A673 (cell line): ENCODE results near the gene RRAS2. TPM values are rescaled to one million over a fixed set of nuclear protein-coding genes. Genes with fewer than 3 reads are reported as not detected.

Experiments used
- BruUV-seq: library from RNA; stranded (reverse); fragments of 400-500 nt; replicated peaks from 2 replicates; lab custom pipeline; 2021; lab: Mats Ljungman, UMichigan
- CTCF ChIA-PET: fragments of 300-600 bp; sonication (Branson Sonifier 250); formaldehyde crosslinking; loops from one replicate; lab custom pipeline; 2022; ENCODE audit warnings: antibody characterized with exemption; lab: Charles Lee
- POLR2A ChIA-PET: fragments of 300-600 bp; sonication (Branson Sonifier 250); formaldehyde crosslinking; loops from one replicate; lab custom pipeline; 2022; ENCODE audit warnings: antibody characterized with exemption; ENCODE audit not compliant: low non-redundant PET; lab: Charles Lee
- DNase-seq: peaks from one replicate; pipeline ENCODE4 v3.0.0-alpha.2; 2015; ENCODE audit warnings: low spot score
- H3K27ac ChIP-seq: fragments of 200-600 bp; sonication (generic); 2 replicates; pipeline ENCODE4 v1.5.1; 2016; ENCODE audit warnings: mixed run types, low read depth, mild to moderate bottlenecking, mixed read lengths, antibody characterized with exemption, low read length; ENCODE audit not compliant: poor library complexity, severe bottlenecking
- H3K27me3 ChIP-seq: fragments of 200-600 bp; sonication (generic); replicated peaks from 2 replicates; pipeline ENCODE4 v1.6.1; 2017; ENCODE audit warnings: mixed run types, low read depth, mild to moderate bottlenecking, mixed read lengths, antibody characterized with exemption, low read length; ENCODE audit not compliant: insufficient read depth, poor library complexity
- H3K36me3 ChIP-seq: fragments of 200-600 bp; sonication (generic); 2 replicates; pipeline ENCODE4 v1.6.1; 2016; ENCODE audit warnings: mixed run types, mild to moderate bottlenecking, mixed read lengths, antibody characterized with exemption, low read length; ENCODE audit not compliant: insufficient read depth, poor library complexity, severe bottlenecking
- H3K4me1 ChIP-seq: fragments of 200-600 bp; sonication (generic); 2 replicates; pipeline ENCODE4 v1.6.1; 2017; ENCODE audit warnings: mixed run types, mild to moderate bottlenecking, mixed read lengths, antibody characterized with exemption, low read length; ENCODE audit not compliant: insufficient read depth, poor library complexity, severe bottlenecking
- H3K4me3 ChIP-seq: fragments of 200-600 bp; sonication (generic); 2 replicates; pipeline ENCODE4 v1.5.1; 2016; ENCODE audit warnings: low read depth, mixed run types, mild to moderate bottlenecking, mixed read lengths, low read length; ENCODE audit not compliant: poor library complexity, severe bottlenecking
- H3K9me3 ChIP-seq: fragments of 200-600 bp; sonication (generic); 2 replicates; pipeline ENCODE4 v1.6.1; 2016; ENCODE audit warnings: mixed run types, low read depth, mild to moderate bottlenecking, mixed read lengths, antibody characterized with exemption, low read length; ENCODE audit not compliant: poor library complexity, severe bottlenecking
- CTCF ChIP-seq: fragments of 300-800, 200-600 bp; sonication (generic); conservative IDR thresholded peaks from 2 replicates; pipeline ENCODE4 v1.5.1; 2017; ENCODE audit warnings: low read depth, mild to moderate bottlenecking, antibody characterized with exemption, low read length, moderate library complexity, mixed read lengths
- EZH2 ChIP-seq: fragments of 200-600 bp; sonication (generic); IDR thresholded peaks from 2 replicates; pipeline ENCODE4 v1.6.1; 2017; ENCODE audit warnings: borderline replicate concordance, low read depth, mild to moderate bottlenecking, mixed read lengths, antibody characterized with exemption, low read length; ENCODE audit not compliant: poor library complexity, severe bottlenecking
- intact Hi-C: fragments of 100-400 bp; cut with micrococcal nuclease; formaldehyde crosslinking; loops from one replicate; pipeline ENCODE4 v1.10.0; 2022; ENCODE audit not compliant: unreplicated experiment
- total RNA-seq: library from RNA; stranded (reverse); gene quantifications from 2 replicates; pipeline ENCODE4 v1.2.3, GENCODE V29; 2021

Gene RRAS2
- total RNA-seq, 1 experiment from 2014 or later, result 23.3 TPM

DNA sequence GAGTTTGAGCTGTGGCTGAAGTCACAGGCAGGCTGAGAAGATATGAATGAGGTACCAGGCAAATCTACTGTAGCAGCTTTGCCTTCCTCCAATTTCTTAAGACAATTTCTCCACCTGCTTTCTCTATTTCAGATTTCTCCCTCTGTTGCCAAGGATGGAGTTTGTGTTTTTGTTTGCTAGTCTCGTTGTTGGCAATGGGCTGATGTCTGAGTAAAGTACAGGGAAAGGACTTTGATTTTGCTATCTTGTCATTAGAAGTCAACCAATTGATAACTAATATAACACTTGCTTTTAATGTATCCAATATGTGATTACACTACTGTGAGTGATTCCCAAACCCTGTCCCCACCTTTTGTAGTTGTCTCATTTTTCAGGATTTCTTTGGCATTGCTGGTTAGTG lies 40.1 kb upstream of the RRAS2 start:
- Histone ChIP-seq H3K27ac (no peak overlapping the region), H3K36me3 (no peaks in the 10 kb centered on the region), H3K27me3 (no peaks in the 10 kb centered on the region), H3K9me3 (no peaks in the 10 kb centered on the region), H3K4me1 (no peaks in the 10 kb centered on the region), H3K4me3 (no peak overlapping the region)
- DNase-seq, result no peak
- ChIA-PET CTCF (no interaction called here), POLR2A (no interaction called here)
- intact Hi-C loops, result no loop called here
- BruUV-seq, result no TSS peak
- TF ChIP-seq EZH2, result no peak
- TF ChIP-seq CTCF, result no peak

GRCh38 chr11:14396273-14396672 lies 37.3 kb upstream of the RRAS2 start:
- H3K27ac ChIP-seq, result no peak overlapping the region
- no peaks in the 10 kb centered on the region for H3K36me3 ChIP-seq
- no peaks in the 10 kb centered on the region for H3K27me3 ChIP-seq
- H3K9me3 ChIP-seq, result no peaks in the 10 kb centered on the region
- BruUV-seq, result no TSS peak
- POLR2A ChIA-PET, result no interaction called here
- no peak overlapping the region for H3K4me3 ChIP-seq
- no peaks in the 10 kb centered on the region for H3K4me1 ChIP-seq
- intact Hi-C loops, result no loop called here
- DNase-seq, result no peak
- no peak for TF ChIP-seq EZH2
- TF ChIP-seq CTCF, result no peak
- CTCF ChIA-PET, result no interaction called here

DNA sequence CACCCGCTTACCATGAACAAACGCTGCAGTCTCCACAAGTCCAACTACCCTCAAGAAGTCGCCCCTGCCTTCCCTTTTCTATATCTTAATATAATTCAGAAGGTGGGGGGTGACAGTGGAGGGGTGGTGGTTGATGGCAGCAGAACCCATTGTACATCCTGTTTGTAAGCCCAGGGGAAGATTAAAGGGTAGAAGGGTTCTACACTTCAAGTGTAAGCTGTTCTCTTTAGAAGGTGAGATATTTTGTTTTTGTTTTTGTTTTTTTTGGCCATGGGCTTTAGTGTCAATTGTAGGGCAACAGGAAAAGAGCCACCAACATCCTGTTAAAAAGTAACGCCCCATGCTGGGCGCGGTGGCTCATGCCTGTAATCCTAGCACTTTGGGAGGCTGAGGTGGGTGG lies 34.9 kb upstream of the RRAS2 start:
- Histone ChIP-seq H3K4me3 (no peak overlapping the region), H3K4me1 (no peaks in the 10 kb centered on the region), H3K27me3 (no peaks in the 10 kb centered on the region), H3K9me3 (no peaks in the 10 kb centered on the region), H3K36me3 (no peaks in the 10 kb centered on the region), H3K27ac (no peak overlapping the region)
- intact Hi-C loops, result no loop called here
- DNase-seq, result no peak
- BruUV-seq, result no TSS peak
- TF ChIP-seq EZH2 (no peak), CTCF (no peak)
- ChIA-PET POLR2A (no interaction called here), CTCF (no interaction called here)

- no peak for DNase-seq
- Histone ChIP-seq H3K4me1 (no peaks in the 10 kb centered on the region), H3K27ac (no peak overlapping the region), H3K4me3 (no peak overlapping the region), H3K9me3 (no peaks in the 10 kb centered on the region), H3K36me3 (no peaks in the 10 kb centered on the region), H3K27me3 (no peaks in the 10 kb centered on the region)
- BruUV-seq, result no TSS peak
- ChIA-PET CTCF (no interaction called here), POLR2A (no interaction called here)
- TF ChIP-seq CTCF, result no peak
- TF ChIP-seq EZH2, result no peak
- intact Hi-C loops, result no loop called here
Measured at GRCh38 chr11:14393129-14393528, 34.1 kb upstream of the RRAS2 start.
